Neuronal stem cell (in vitro differentiated cells): ENCODE results near the gene KAT2A.
A peak's percentile ranks its signal among the peaks of the same experiment; 100 is the strongest.

ENCODE experiments used
- DNase-seq: peaks from one replicate; pipeline ENCODE4 v3.0.0-alpha.2; 2013; ENCODE audit warnings: low spot score
- H2AFZ ChIP-seq: one replicate; pipeline ENCODE4 v1.6.1; 2013; ENCODE audit warnings: mild to moderate bottlenecking, low read length, inconsistent platforms
- H2AK5ac ChIP-seq: 2 replicates; pipeline ENCODE4 v1.6.1; 2013; ENCODE audit warnings: low read depth, mild to moderate bottlenecking, inconsistent platforms, low read length, moderate library complexity, mixed read lengths
- H2BK120ac ChIP-seq: 2 replicates; pipeline ENCODE4 v1.6.1; 2013; ENCODE audit warnings: low read depth, mild to moderate bottlenecking, inconsistent platforms, low read length, moderate library complexity, mixed read lengths
- H2BK12ac ChIP-seq: one replicate; pipeline ENCODE4 v1.6.1; 2013; ENCODE audit warnings: low read length, inconsistent platforms
- H2BK15ac ChIP-seq: 2 replicates; pipeline ENCODE4 v1.6.1; 2013; ENCODE audit warnings: mild to moderate bottlenecking, low read length, inconsistent platforms, mixed read lengths
- H2BK5ac ChIP-seq: one replicate; pipeline ENCODE4 v1.6.1; 2013; ENCODE audit warnings: inconsistent platforms, mild to moderate bottlenecking, low read length, moderate library complexity
- H3K14ac ChIP-seq: one replicate; pipeline ENCODE4 v1.6.1; 2013; ENCODE audit warnings: low read length, inconsistent platforms
- H3K18ac ChIP-seq: 2 replicates; pipeline ENCODE4 v1.6.1; 2013; ENCODE audit warnings: low read length, inconsistent platforms
- H3K23ac ChIP-seq: 2 replicates; pipeline ENCODE4 v1.6.1; 2013; ENCODE audit warnings: low read depth, mild to moderate bottlenecking, mixed read lengths, low read length, inconsistent platforms; ENCODE audit not compliant: poor library complexity
- H3K27ac ChIP-seq: replicated peaks from 3 replicates; pipeline ENCODE4 v1.5.1; 2013; ENCODE audit warnings: low read length, inconsistent platforms
- H3K27me3 ChIP-seq, 3 experiments: 2 replicates each; pipeline ENCODE4 v1.6.1; 2013; ENCODE audit warnings: low read length in 3 of 3, mild to moderate bottlenecking in 2 of 3, inconsistent platforms in 1 of 3, low read depth in 1 of 3, mixed read lengths in 1 of 3, moderate library complexity in 1 of 3; ENCODE audit not compliant: control insufficient read depth in 3 of 3, insufficient read depth in 3 of 3
- H3K36me3 ChIP-seq, 2 donors: replicated peaks in 1 of 2; 2 replicates each; pipeline ENCODE4 v1.6.1; 2013; ENCODE audit warnings: low read length in 2 of 2; ENCODE audit not compliant: control insufficient read depth in 2 of 2, insufficient read depth in 2 of 2
- H3K4ac ChIP-seq: 2 replicates; pipeline ENCODE4 v1.6.1; 2013; ENCODE audit warnings: inconsistent platforms, mild to moderate bottlenecking, low read length, moderate library complexity
- H3K4me1 ChIP-seq, 2 donors: 1 replicate in 1 of 2; 2 replicates in 1 of 2; pipeline ENCODE4 v1.6.1; 2013; ENCODE audit warnings: low read length in 2 of 2, low read depth in 1 of 2; ENCODE audit not compliant: control insufficient read depth in 2 of 2, insufficient read depth in 1 of 2
- H3K4me2 ChIP-seq: one replicate; pipeline ENCODE4 v1.6.1; 2013; ENCODE audit warnings: mild to moderate bottlenecking, low read length, inconsistent platforms; ENCODE audit not compliant: insufficient read depth, poor library complexity, severe bottlenecking
- H3K4me3 ChIP-seq, 2 donors: 2 replicates each; pipeline ENCODE4 v1.5.1; 2013; ENCODE audit warnings: low read length in 2 of 2, mild to moderate bottlenecking in 2 of 2, inconsistent platforms in 1 of 2, moderate library complexity in 1 of 2
- H3K79me1 ChIP-seq: one replicate; pipeline ENCODE4 v1.6.1; 2013; ENCODE audit warnings: low read depth, mild to moderate bottlenecking, inconsistent platforms, low read length, moderate library complexity
- H3K9ac ChIP-seq: one replicate; pipeline ENCODE4 v1.6.1; 2013; ENCODE audit warnings: mild to moderate bottlenecking, low read depth, low read length, inconsistent platforms; ENCODE audit not compliant: poor library complexity
- H3K9me3 ChIP-seq, 2 donors: replicated peaks in 1 of 2; 2 replicates each; pipeline versions ENCODE3 to v1.6.1; 2013; ENCODE audit warnings: low read length in 2 of 2, mild to moderate bottlenecking in 2 of 2, inconsistent platforms in 1 of 2, low read depth in 1 of 2, mixed read lengths in 1 of 2, moderate library complexity in 1 of 2; ENCODE audit not compliant: control insufficient read depth in 2 of 2, insufficient read depth in 1 of 2
- H4K8ac ChIP-seq: one replicate; pipeline ENCODE4 v1.6.1; 2013; ENCODE audit warnings: low read depth, mild to moderate bottlenecking, inconsistent platforms, low read length, moderate library complexity
- H4K91ac ChIP-seq: one replicate; pipeline ENCODE4 v1.6.1; 2013; ENCODE audit warnings: low read length, low read depth, mild to moderate bottlenecking, inconsistent platforms; ENCODE audit not compliant: poor library complexity
- WGBS, 2 donors: extraction: QIAGEN DNeasy Blood & Tissue Kit; methylation state at CpG; one replicate each; pipeline ENCODE4 v1.1.7; 2013; ENCODE audit warnings: missing lambda C conversion rate in 2 of 2, mixed read lengths in 1 of 2; ENCODE audit not compliant: insufficient read length in 2 of 2, insufficient replicate concordance in 1 of 2; ENCODE audit errors: extremely low coverage in 2 of 2; 5-methylcytosine and 5-hydroxymethylcytosine counted together

KAT2A gene

GRCh38 chr17:42103221-42103954 is 17.8 kb downstream of the KAT2A start:
- Histone ChIP-seq H3K18ac (no peak overlapping the region), H3K4me1 (peaks cover 4 to 6% of the 10 kb centered on the region in 2 donors), H2BK15ac (no peak overlapping the region), H3K79me1 (no peaks in the 10 kb centered on the region), H4K8ac (no peak overlapping the region), H3K4ac (no peak overlapping the region), H3K27me3 (peaks cover 0 to 66% (median 2%) of the 10 kb centered on the region in 3 experiments), H3K9ac (peak overlapping the region; percentile 1), H2BK12ac (no peak overlapping the region), H3K27ac (no peak overlapping the region), H3K4me2 (no peak overlapping the region), H3K23ac (no peak overlapping the region), H3K9me3 (no peaks in the 10 kb centered on the region), H2AK5ac (no peak overlapping the region), H4K91ac (no peak overlapping the region), H2BK120ac (no peak overlapping the region), H3K36me3 (no peaks in the 10 kb centered on the region), H2AFZ (no peak overlapping the region), H2BK5ac (no peak overlapping the region), H3K14ac (no peak overlapping the region), H3K4me3 (no peak overlapping the region)
- DNase-seq: no peak
- WGBS, 2 donors: no CpG with 5 or more reads among the region's 11 CpGs

GRCh38 chr17:42101513-42102292 is 19.5 kb downstream of the KAT2A start:
- H3K14ac ChIP-seq: no peak overlapping the region
- H3K4me1 ChIP-seq: peaks cover 5% of the 10 kb centered on the region in 2 donors
- H4K91ac ChIP-seq: no peak overlapping the region
- peaks cover 5 to 72% (median 16%) of the 10 kb centered on the region in 3 experiments for H3K27me3 ChIP-seq
- H4K8ac ChIP-seq: no peak overlapping the region
- no peak overlapping the region for H2AK5ac ChIP-seq
- H2BK12ac ChIP-seq: no peak overlapping the region
- H2AFZ ChIP-seq: peak overlapping the region; percentile 81
- no peak overlapping the region for H2BK5ac ChIP-seq
- no peak overlapping the region for H2BK15ac ChIP-seq
- DNase-seq: peak; percentile 68
- H2BK120ac ChIP-seq: no peak overlapping the region
- no peak overlapping the region for H3K27ac ChIP-seq
- no peak overlapping the region for H3K4me3 ChIP-seq
- no peak overlapping the region for H3K9ac ChIP-seq
- H3K79me1 ChIP-seq: no peaks in the 10 kb centered on the region
- WGBS, 2 donors: no CpG with 5 or more reads among the region's 14 CpGs
- H3K4me2 ChIP-seq: no peak overlapping the region
- no peak overlapping the region for H3K4ac ChIP-seq
- H3K36me3 ChIP-seq: no peaks in the 10 kb centered on the region
- H3K23ac ChIP-seq: no peak overlapping the region
- H3K9me3 ChIP-seq: no peaks in the 10 kb centered on the region
- H3K18ac ChIP-seq: no peak overlapping the region

- Histone ChIP-seq H3K9ac (peak overlapping the region; percentile 12), H3K27me3 (peaks cover 5 to 78% (median 19%) of the 10 kb centered on the region in 3 experiments), H2BK120ac (no peak overlapping the region), H3K14ac (no peak overlapping the region), H2AK5ac (no peak overlapping the region), H2BK5ac (no peak overlapping the region), H4K91ac (no peak overlapping the region), H4K8ac (no peak overlapping the region), H3K9me3 (no peaks in the 10 kb centered on the region), H3K79me1 (no peaks in the 10 kb centered on the region), H3K36me3 (no peaks in the 10 kb centered on the region), H3K18ac (peak overlapping the region; percentile 39), H2BK15ac (no peak overlapping the region), H3K4me3 (no peak overlapping the region), H3K4me1 (peaks cover 6 to 15% of the 10 kb centered on the region in 2 donors), H2AFZ (no peak overlapping the region), H3K4ac (no peak overlapping the region), H3K23ac (no peak overlapping the region), H2BK12ac (no peak overlapping the region), H3K27ac (no peak overlapping the region), H3K4me2 (peak overlapping the region; percentile 75)
- WGBS, 2 donors: no CpG with 5 or more reads among the region's 14 CpGs
- no peak for DNase-seq
These were observed 22.3 kb downstream of the KAT2A start for GRCh38 chr17:42098730-42099399.
